Measurements from ENCODE around the gene TXLNA. TPM values are rescaled to one million over a fixed set of nuclear protein-coding genes. Genes with fewer than 3 reads are reported as not detected.

TXLNA gene
- total RNA-seq: 49.0 and 53.6 TPM in 2 replicates

DNA sequence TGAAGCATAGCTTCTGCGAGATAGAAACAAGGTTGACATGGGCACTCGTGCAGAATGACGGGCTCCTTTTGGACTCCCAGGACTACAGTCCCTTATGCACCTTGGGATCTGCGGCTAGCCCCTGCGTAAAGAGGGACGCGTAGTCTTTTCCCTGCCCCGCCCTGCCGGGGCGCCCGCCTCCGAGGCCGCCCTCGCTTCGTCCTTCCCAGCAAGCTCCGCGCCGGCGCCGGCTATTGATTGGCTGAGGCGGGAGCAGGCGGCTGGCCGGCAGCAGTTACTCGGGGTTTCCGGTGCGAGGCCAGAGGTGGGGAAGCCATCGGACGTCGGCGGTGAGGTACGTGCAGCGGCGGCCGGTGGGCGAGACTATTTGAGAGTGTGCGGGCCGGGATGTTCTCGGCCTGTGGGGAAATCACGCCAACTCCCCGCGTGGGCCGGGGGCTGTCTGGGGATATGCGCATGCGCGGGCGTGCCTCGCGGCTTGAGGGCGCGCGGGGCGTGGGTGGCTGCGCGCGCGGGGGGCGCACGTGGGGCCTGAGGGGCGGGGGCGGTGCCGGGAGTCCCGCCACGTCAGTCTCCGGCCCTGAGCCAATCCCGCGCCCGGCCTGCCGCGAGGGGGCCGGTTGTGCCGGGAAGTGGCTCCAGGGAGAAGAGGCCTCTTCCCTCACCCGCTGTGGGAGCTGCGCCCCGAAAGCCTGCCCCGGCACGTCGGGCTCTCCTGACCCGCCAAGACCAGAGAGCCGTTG is at the start of gene TXLNA:
Gene TXLNA, plus strand, starts transcription at position 233 of the 743 bp plus-strand sequence. CDS start 671 bp downstream, outside the sequence.

DNA sequence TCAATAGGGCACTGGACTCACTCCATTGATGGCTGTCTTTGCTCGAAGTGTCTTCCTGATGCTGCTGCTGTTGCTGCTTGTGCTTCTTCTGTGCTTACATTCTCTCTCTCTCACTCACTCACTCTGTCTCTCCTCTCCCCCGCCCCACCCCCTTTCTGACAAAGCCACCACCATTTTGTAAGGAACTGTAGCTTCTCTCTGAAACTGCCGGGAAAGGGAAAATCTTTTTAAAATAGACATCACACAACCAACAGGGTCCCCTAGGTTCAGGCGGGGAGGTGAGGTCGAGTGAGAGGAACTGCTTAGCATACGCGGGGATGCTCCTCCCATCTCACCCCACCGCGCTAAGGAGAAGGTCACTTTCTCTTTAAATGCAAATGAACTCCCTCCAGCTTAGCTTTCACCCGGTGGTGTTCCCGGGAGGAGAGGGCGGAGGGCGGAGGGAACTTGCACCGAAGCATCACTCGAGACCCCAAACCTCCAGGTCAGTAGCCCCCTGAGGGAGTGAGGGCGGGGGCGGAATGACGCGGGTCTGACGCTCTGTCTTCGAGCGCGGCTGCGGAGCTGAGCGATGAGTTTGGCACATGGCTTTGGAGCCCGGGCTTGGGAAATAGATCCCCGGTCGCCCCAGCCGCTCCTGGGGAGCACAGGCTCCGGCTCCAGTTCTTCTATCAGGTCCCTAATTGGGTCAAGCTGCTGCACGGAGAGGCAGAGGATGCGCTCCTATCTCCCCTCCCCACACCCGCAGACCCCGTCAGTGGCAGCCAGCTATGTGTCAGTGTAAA is 20.9 kb downstream of the TXLNA start, which contains the start of gene CCDC28B:
Gene CCDC28B, plus strand, starts transcription at position 370 of the 785 bp plus-strand sequence. CDS start 1,341 bp downstream, outside the sequence.

GRCh38 chr1:32205401-32206370 is 26.2 kb downstream of the TXLNA start, which contains the start of gene IQCC:
TSS of gene IQCC (plus strand) at chr1:32205671. CDS start at chr1:32205682, 11 bp downstream.

DNA sequence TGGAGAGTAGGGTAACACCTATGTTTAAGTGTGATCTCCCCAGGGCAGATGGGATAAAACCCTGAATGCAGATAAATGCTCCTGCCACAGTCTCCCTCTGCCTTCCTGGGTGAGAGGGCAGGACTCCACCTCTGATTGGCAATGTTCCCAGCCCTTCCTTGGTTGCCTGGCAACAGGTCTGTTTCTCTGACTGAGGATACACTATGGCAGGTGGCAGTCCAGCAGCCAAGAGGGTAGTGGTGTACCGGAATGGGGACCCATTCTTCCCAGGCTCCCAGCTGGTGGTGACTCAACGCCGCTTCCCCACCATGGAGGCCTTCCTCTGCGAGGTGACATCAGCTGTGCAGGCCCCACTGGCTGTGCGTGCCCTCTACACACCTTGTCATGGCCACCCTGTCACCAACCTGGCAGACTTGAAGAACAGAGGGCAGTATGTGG is 29.4 kb downstream of the TXLNA start, which contains the start of gene DCDC2B:
Gene DCDC2B, plus strand, starts transcription at position 199 of the 438 bp plus-strand sequence. Its CDS starts 5 bp downstream, at position 204.

DNA sequence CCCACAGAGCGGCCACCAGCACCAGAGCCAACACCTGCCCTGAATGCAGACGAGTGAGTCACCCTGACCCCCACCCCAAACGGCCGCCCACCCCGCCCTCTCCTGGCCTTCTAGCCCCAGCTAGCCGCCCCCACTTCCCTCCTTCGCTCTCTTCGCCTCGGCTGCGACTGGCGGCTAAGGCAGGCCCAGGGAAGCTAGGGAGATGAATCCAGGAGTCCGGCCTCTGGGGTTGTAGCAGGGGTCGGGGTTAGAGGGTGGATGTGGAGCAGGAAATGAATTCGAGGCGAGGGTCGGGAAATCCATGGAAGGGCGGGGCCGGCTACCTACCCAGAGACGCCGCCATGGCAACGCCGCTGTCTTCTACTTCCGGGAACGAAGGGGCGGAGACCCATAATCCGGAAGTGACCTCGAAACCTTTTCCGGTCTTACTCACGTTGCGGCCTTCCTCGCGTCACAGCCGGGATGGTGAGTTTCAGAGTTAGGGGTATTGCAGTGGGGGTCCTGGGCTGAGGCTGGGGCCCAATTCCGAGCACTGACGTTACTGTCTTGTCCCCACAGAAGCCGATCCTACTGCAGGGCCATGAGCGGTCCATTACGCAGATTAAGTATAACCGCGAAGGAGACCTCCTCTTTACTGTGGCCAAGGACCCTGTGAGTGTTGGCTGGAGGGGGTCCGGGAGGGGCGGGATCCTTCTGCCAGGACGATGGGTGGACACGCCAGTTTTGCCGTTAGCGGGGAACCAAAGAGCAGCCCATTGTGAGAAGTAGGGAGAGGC is 42.7 kb downstream of the TXLNA start, which contains the start of the genes EIF3I and TMEM234:
Gene EIF3I, plus strand, starts transcription at position 428 of the 776 bp plus-strand sequence. Its CDS starts 35 bp downstream, at position 463.
Gene TMEM234, minus strand, starts transcription at position 374 of the 776 bp plus-strand sequence. Its CDS starts 31 bp downstream, at position 343.

DNA sequence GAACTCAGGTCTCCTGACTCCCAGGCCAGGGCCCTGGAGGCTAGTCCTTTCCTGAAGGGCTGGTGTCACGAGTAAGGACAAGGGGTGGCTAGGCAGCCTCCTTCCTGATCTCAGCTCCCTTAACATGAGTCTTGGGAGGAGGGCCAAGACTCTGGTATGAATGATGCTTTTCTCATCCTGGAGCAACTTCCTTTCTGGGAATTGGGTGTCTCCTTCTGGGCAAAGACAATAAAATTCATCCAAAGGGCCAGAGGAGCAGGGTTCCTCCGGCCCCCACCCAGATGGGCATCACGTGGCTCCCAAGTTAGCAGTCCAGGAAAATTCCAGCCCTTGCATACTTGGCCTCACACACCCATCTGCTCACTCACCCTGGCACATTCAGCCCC is 67.4 kb downstream of the TXLNA start, which contains the start of gene FAM167B:
Gene FAM167B, plus strand, starts transcription at position 335 of the 386 bp plus-strand sequence. CDS start 200 bp downstream, outside the sequence.

Other genes with a start within 250 kb of the TXLNA start
- 62.2 and 112 TPM in 2 replicates for gene PTP4A2, start 241.3 kb upstream of the TXLNA start, total RNA-seq
- gene KHDRBS1, start 165.8 kb upstream of the TXLNA start, total RNA-seq: 116 and 124 TPM in 2 replicates
- gene TMEM39B, start 106.7 kb upstream of the TXLNA start, total RNA-seq: 8.8 and 9.0 TPM in 2 replicates
- 35.7 and 36.3 TPM in 2 replicates for gene KPNA6, start 71.6 kb upstream of the TXLNA start, total RNA-seq
- 10.1 and 20.3 TPM in 2 replicates for gene CCDC28B, start 20.9 kb downstream of the TXLNA start, total RNA-seq
- gene IQCC, start 26.0 kb downstream of the TXLNA start, total RNA-seq: 1.0 and 3.6 TPM in 2 replicates
- gene DCDC2B, start 29.4 kb downstream of the TXLNA start, total RNA-seq: not detected in 2 replicates
- 12.8 and 17.8 TPM in 2 replicates for gene TMEM234, start 42.7 kb downstream of the TXLNA start, total RNA-seq
- 242 and 347 TPM in 2 replicates for gene EIF3I, start 42.7 kb downstream of the TXLNA start, total RNA-seq
- 0.33 and 0.63 TPM in 2 replicates for gene FAM167B, start 67.5 kb downstream of the TXLNA start, total RNA-seq
- 0.25 and 0.33 TPM in 2 replicates for gene LCK, start 71.6 kb downstream of the TXLNA start, total RNA-seq
- 58.6 and 73.0 TPM in 2 replicates for gene HDAC1, start 112.4 kb downstream of the TXLNA start, total RNA-seq
- 154 and 160 TPM in 2 replicates for gene MARCKSL1, start 156.6 kb downstream of the TXLNA start, total RNA-seq
- gene FAM229A, start 182.8 kb downstream of the TXLNA start, total RNA-seq: 1.3 and 4.2 TPM in 2 replicates
- gene TSSK3, start 182.9 kb downstream of the TXLNA start, total RNA-seq: 0.16 and 1.3 TPM in 2 replicates
- gene BSDC1, start 214.8 kb downstream of the TXLNA start, total RNA-seq: 48.7 and 53.0 TPM in 2 replicates

All from mesangial cell (primary cell).